Endothelial cell of umbilical vein (primary cell): ENCODE measurements around the gene HTR3C. TPM values are rescaled to one million over a fixed set of nuclear protein-coding genes. Genes with fewer than 3 reads are reported as not detected.

ENCODE experiments used
- BruUV-seq: library from RNA; stranded (reverse); fragments of 400-500 nt; replicated peaks from 2 replicates; lab custom pipeline; 2021; lab: Mats Ljungman, UMichigan
- CTCF ChIA-PET: fragments of 300-600, 350-600 bp; sonication (Branson Sonifier 250); formaldehyde crosslinking; loops from one replicate; lab custom pipeline; 2021; ENCODE audit warnings: antibody characterized with exemption, inconsistent platforms; lab: Charles Lee
- POLR2A ChIA-PET: fragments of 300-600, 350-600 bp; sonication (Branson Sonifier 250); formaldehyde crosslinking; loops from one replicate; lab custom pipeline; 2021; ENCODE audit warnings: antibody characterized with exemption, inconsistent platforms; lab: Charles Lee
- DNase-seq: peaks from one replicate; pipeline ENCODE4 v3.0.0-alpha.2; 2011; ENCODE audit warnings: low read depth, low spot score
- FAIRE-seq: peaks from 2 replicates; lab custom pipeline; 2011; peaks lifted over from hg19 to GRCh38; lab: Jason Lieb, UNC
- H2AFZ ChIP-seq: 2 replicates; pipeline ENCODE4 v1.6.0; 2012; ENCODE audit warnings: low read depth, low read length, control low read depth, inconsistent platforms
- H3K27ac ChIP-seq: 2 replicates; pipeline ENCODE4 v1.5.1; 2011; ENCODE audit warnings: low read depth, mild to moderate bottlenecking, control low read depth, low read length, moderate library complexity; ENCODE audit not compliant: insufficient read depth
- H3K27me3 ChIP-seq, 2 experiments: 2 replicates each; pipeline versions ENCODE4 v1.6.0 to v1.6.1; 2011; ENCODE audit warnings: low read length in 2 of 2, mixed read lengths in 1 of 2; ENCODE audit not compliant: control insufficient read depth in 2 of 2, insufficient read depth in 2 of 2
- H3K36me3 ChIP-seq, 2 experiments: 2 replicates in 1 of 2; 3 replicates in 1 of 2; pipeline ENCODE4 v1.5.1; 2011; ENCODE audit warnings: low read length in 2 of 2, mild to moderate bottlenecking in 1 of 2, moderate library complexity in 1 of 2; ENCODE audit not compliant: control insufficient read depth in 2 of 2, insufficient read depth in 2 of 2; ENCODE audit errors: extremely low read depth in 1 of 2
- H3K4me1 ChIP-seq: 3 replicates; pipeline ENCODE4 v1.5.1; 2011; ENCODE audit warnings: mild to moderate bottlenecking, low read length; ENCODE audit not compliant: control insufficient read depth, insufficient read depth; ENCODE audit errors: extremely low read depth
- H3K4me2 ChIP-seq: 2 replicates; pipeline ENCODE4 v1.6.1; 2011; ENCODE audit warnings: low read length, control low read depth, mixed read lengths; ENCODE audit not compliant: insufficient read depth
- H3K4me3 ChIP-seq, 3 experiments: fragments of 200-600 bp in 1 of 3; sonication (generic), shearing (Covaris generic) in 1 of 3; replicated peaks in 1 of 3; 2 replicates each; pipeline ENCODE4 v1.5.1; 2011 to 2016; ENCODE audit warnings: control low read depth in 3 of 3, low read length in 3 of 3, mild to moderate bottlenecking in 2 of 3, inconsistent platforms in 1 of 3, low read depth in 1 of 3, moderate library complexity in 1 of 3; ENCODE audit not compliant: insufficient read depth in 1 of 3
- H3K79me2 ChIP-seq: 2 replicates; pipeline ENCODE4 v1.6.0; 2012; ENCODE audit warnings: low read length, inconsistent platforms; ENCODE audit not compliant: control insufficient read depth, insufficient read depth
- H3K9ac ChIP-seq: replicated peaks from 2 replicates; pipeline ENCODE3; 2011; ENCODE audit warnings: low read length, control low read depth; ENCODE audit not compliant: insufficient read depth; ENCODE audit errors: extremely low read depth
- H3K9me1 ChIP-seq: replicated peaks from 3 replicates; pipeline ENCODE4 v1.6.0; 2011; ENCODE audit warnings: mild to moderate bottlenecking, low read length; ENCODE audit not compliant: control insufficient read depth, insufficient read depth; ENCODE audit errors: extremely low read depth
- H3K9me3 ChIP-seq: replicated peaks from 2 replicates; pipeline ENCODE4 v1.5.1; 2012; ENCODE audit warnings: low read length, inconsistent platforms; ENCODE audit not compliant: control insufficient read depth, insufficient read depth
- H4K20me1 ChIP-seq: replicated peaks from 2 replicates; pipeline ENCODE3; 2011; ENCODE audit warnings: mild to moderate bottlenecking, low read length; ENCODE audit not compliant: control insufficient read depth, insufficient read depth; ENCODE audit errors: extremely low read depth
- EZH2 ChIP-seq: IDR thresholded peaks from 2 replicates; pipeline ENCODE4 v1.6.1; 2012; ENCODE audit warnings: borderline replicate concordance, low read depth, mild to moderate bottlenecking, moderate library complexity, low read length, inconsistent platforms; ENCODE audit not compliant: severe bottlenecking
- FOS ChIP-seq: IDR thresholded peaks from 2 replicates; pipeline ENCODE4 v1.6.1; 2011; ENCODE audit warnings: mild to moderate bottlenecking, low read length, moderate library complexity, borderline replicate concordance; ENCODE audit not compliant: insufficient read depth
- GATA2 ChIP-seq: IDR thresholded peaks from 2 replicates; pipeline ENCODE4 v1.7.0; 2011; ENCODE audit warnings: low read depth, mild to moderate bottlenecking, moderate library complexity, mixed read lengths, low read length; ENCODE audit not compliant: insufficient read length, insufficient read depth
- JUN ChIP-seq: IDR thresholded peaks from 2 replicates; pipeline ENCODE4 v1.6.1; 2011; ENCODE audit warnings: borderline replicate concordance, low read depth; ENCODE audit not compliant: insufficient read length, insufficient read depth
- MAX ChIP-seq: IDR thresholded peaks from 2 replicates; pipeline ENCODE4 v1.6.1; 2011; ENCODE audit not compliant: insufficient read depth, insufficient read length
- MYC ChIP-seq: IDR thresholded peaks from one replicate; pipeline ENCODE4 v1.6.1; 2011; ENCODE audit warnings: mild to moderate bottlenecking, low read depth, low read length
- POLR2A ChIP-seq: IDR thresholded peaks from 2 replicates; pipeline ENCODE4 v1.6.1; 2012; ENCODE audit warnings: low read depth, mild to moderate bottlenecking, control low read depth, low read length
- POLR2AphosphoS5 ChIP-seq: IDR thresholded peaks from 2 replicates; pipeline ENCODE4 v1.6.1; 2012; ENCODE audit warnings: low read depth, mild to moderate bottlenecking, control low read depth, low read length, moderate library complexity; ENCODE audit not compliant: insufficient read depth
- dilution Hi-C: fragments of 300-500 bp; cut with MboI; formaldehyde crosslinking; loops from one replicate; pipeline ENCODE4 v1.15.0; 2019; ENCODE audit warnings: low sequenced_read_pairs; ENCODE audit not compliant: extremely low pct_ligation_motif_present
- intact Hi-C: fragments of 100-400 bp; cut with micrococcal nuclease; formaldehyde crosslinking; loops from one replicate; pipeline ENCODE4 v1.10.0; 2022
- polyA plus RNA-seq, 4 experiments: library from polyadenylated mRNA; depleted of rRNA in 3 of 4; stranded (reverse) in 3 of 4; unstranded in 1 of 4; fragments of >200 nt; gene quantifications; 2 replicates each; pipeline versions ENCODE4 v1.2.1 to v1.2.3, GENCODE V29; 2011 to 2012; ENCODE audit warnings: missing spikeins in 1 of 4
- total RNA-seq: library from RNA; stranded (reverse); gene quantifications from 2 replicates; pipeline ENCODE4 v1.2.3, GENCODE V29; 2021
- TF ChIP-seq, protein P1 (sequence below), 2 donors: IDR thresholded peaks; 1 replicate in 1 of 2; 2 replicates in 1 of 2; pipeline ENCODE4 v1.5.1; 2011; ENCODE audit warnings: low read length in 2 of 2, mild to moderate bottlenecking in 2 of 2, moderate library complexity in 2 of 2, control low read depth in 1 of 2, inconsistent platforms in 1 of 2, low read depth in 1 of 2; ENCODE audit not compliant: insufficient read depth in 1 of 2; ENCODE audit errors: extremely low read depth in 1 of 2

Gene HTR3C
- total and polyA plus RNA-seq, 2 donors (not counting 3 experiments of a cell fraction or from before 2014, with no cell fraction given): not detected

- intact Hi-C loops: loop anchor here (10.0 kb wide), 1 partner anchor 239 kb away; no protein-coding TSS in a partner anchor
- Histone ChIP-seq H3K9me3 (no peaks in the 10 kb centered on the region), H3K4me2 (no peak overlapping the region), H3K27ac (no peak overlapping the region), H3K27me3 (peaks cover 0 to 5% of the 10 kb centered on the region in 2 experiments), H4K20me1 (no peaks in the 10 kb centered on the region), H3K9me1 (no peaks in the 10 kb centered on the region), H3K4me3 (no peak overlapping the region), H3K36me3 (no peaks in the 10 kb centered on the region), H3K9ac (no peak overlapping the region), H3K4me1 (no peaks in the 10 kb centered on the region), H2AFZ (no peak overlapping the region), H3K79me2 (no peaks in the 10 kb centered on the region)
- DNase-seq (no peak), FAIRE-seq (no peak)
- dilution Hi-C loops: no loop called here
- BruUV-seq: no TSS peak
- TF ChIP-seq JUN (no peak), POLR2A (no peak), POLR2AphosphoS5 (no peak), FOS (no peak), GATA2 (no peak), MYC (no peak), MAX (no peak), EZH2 (no peak)
- TF ChIP-seq, protein P1, sequence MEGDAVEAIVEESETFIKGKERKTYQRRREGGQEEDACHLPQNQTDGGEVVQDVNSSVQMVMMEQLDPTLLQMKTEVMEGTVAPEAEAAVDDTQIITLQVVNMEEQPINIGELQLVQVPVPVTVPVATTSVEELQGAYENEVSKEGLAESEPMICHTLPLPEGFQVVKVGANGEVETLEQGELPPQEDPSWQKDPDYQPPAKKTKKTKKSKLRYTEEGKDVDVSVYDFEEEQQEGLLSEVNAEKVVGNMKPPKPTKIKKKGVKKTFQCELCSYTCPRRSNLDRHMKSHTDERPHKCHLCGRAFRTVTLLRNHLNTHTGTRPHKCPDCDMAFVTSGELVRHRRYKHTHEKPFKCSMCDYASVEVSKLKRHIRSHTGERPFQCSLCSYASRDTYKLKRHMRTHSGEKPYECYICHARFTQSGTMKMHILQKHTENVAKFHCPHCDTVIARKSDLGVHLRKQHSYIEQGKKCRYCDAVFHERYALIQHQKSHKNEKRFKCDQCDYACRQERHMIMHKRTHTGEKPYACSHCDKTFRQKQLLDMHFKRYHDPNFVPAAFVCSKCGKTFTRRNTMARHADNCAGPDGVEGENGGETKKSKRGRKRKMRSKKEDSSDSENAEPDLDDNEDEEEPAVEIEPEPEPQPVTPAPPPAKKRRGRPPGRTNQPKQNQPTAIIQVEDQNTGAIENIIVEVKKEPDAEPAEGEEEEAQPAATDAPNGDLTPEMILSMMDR (IDR thresholded peaks at IDR 0.05; ENCODE audit: extremely low read depth in 1 of 2, insufficient read depth in 1 of 2, low read depth in 1 of 2, low read length in 2 of 2): no peak
- POLR2A ChIA-PET: interaction anchor here (0.5 kb wide), 1 partner anchor 487 kb away, joined by 5 read pairs; no protein-coding TSS in a partner anchor
- CTCF ChIA-PET: no interaction called here
Observed at GRCh38 chr3:184045995-184046394, 6.9 kb upstream of the HTR3C start.
